ACHN (cell line): Measurements from ENCODE around the gene TGFBR3.
A peak's percentile ranks its signal among the peaks of the same experiment; 100 is the strongest.

Source experiments
- DNase-seq: peaks from one replicate; pipeline ENCODE4 v3.0.0-alpha.2; 2015
- in situ Hi-C: cut with HindIII; loops from 2 replicates; pipeline ENCODE4 v1.10.0; 2017; ENCODE audit warnings: low sequenced_read_pairs, low pct_ligation_motif_present, low pct_unique_long_range_greater_than_20kb

The TGFBR3 gene

GRCh38 chr1:91885716-91886506 is at the start of gene TGFBR3:
Gene TGFBR3 (minus strand): TSS chr1:91886151. CDS start chr1:91861531, 24,620 bp downstream.
- in situ Hi-C loops: no loop called here
- DNase-seq: peak; percentile 79

DNA sequence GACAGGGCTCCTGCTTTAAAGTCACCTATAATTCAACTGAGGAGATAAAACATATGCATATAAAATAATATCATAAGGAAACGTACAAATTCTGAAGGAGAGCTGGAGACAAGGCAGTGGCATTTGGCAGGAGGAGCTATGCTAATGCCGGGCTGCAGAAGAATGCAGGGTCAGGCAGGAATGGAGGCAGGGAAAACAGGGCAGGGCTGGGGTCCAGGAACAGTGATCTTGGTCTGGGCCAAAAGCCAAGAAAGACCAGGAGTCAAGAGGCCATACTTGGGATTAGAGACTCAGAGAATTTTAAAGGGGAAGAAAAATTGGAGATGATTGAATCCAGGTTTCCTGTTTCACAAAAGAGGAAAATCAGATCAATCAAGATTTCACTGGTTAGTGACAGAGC is 43.3 kb upstream of the TGFBR3 start:
- in situ Hi-C loops: no loop called here
- no peak for DNase-seq

- in situ Hi-C loops: no loop called here
- no peak for DNase-seq
These were observed 42.1 kb upstream of the TGFBR3 start for GRCh38 chr1:91928026-91928425.

- in situ Hi-C loops: no loop called here
- no peak for DNase-seq
These were observed 39.9 kb upstream of the TGFBR3 start for GRCh38 chr1:91925644-91926435.

- in situ Hi-C loops: no loop called here
- DNase-seq: no peak
These were observed 38.2 kb upstream of the TGFBR3 start for GRCh38 chr1:91924146-91924545.

GRCh38 chr1:91919962-91920361 is 34.0 kb upstream of the TGFBR3 start:
- in situ Hi-C loops: no loop called here
- no peak for DNase-seq

- no peak for DNase-seq
- in situ Hi-C loops: no loop called here
These were observed 31.0 kb upstream of the TGFBR3 start for GRCh38 chr1:91916811-91917460.

- DNase-seq: no peak
- in situ Hi-C loops: no loop called here
These were observed 30.1 kb upstream of the TGFBR3 start for GRCh38 chr1:91916046-91916445.

DNA sequence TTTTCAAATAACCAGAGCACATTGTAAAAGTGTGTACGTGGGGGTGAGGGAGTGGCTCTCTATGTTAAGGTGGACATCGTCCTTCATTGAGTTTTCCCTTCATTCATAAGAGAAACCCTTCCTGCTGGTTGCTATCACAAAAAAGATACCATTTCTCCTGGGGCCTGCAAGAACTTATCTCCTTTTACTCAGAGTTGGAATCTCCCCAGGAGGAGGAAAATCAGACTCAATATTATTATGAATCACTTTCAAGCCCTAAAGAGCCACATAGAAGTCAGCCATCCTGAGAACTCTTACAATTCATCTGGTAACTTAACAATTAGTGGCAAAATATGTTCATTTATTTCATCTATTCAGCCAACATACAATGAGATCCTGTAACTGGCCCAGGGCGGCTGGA is 27.1 kb upstream of the TGFBR3 start:
- in situ Hi-C loops: no loop called here

DNA sequence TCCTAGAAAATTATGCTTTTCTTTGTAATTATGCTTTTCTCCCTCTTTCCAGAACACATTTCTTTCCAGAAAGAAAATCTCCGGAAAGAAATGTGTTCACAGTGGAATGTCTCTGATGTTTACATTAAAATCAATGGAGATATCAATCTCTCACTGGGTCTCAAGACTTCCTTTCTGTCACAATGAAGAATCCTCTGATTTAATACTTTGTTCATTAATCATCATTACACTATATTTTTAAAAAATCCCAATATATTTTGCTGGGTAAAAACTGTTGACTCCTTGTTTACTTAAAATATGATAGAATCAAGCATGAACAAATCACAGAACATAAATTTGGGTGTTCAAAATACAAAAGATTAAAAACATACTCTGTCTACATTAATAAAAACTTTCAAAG is 26.3 kb upstream of the TGFBR3 start:
- in situ Hi-C loops: no loop called here
- no peak for DNase-seq

More for the DNA sequence above, 27.1 kb upstream of the TGFBR3 start:
- DNase-seq: no peak

DNA sequence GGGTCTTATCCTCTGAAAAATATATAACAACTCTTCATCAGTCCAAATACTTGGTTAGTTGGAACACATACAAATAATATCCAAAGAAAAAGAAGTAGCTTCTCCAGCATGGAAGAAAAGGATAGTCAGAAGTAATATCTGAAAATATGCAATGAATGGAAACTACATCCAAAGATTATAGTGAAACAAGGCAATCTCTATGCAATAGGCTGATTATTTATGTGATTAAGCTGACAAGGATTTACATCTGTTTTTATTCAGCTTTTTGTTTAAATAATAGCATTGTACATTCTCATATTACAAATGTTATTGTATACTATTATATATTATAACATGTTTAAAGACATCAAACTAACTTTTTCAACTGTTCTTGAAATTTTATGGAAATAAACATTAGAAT is 15.3 kb upstream of the TGFBR3 start:
- DNase-seq: no peak
- in situ Hi-C loops: no loop called here

- no peak for DNase-seq
- in situ Hi-C loops: no loop called here
These were observed 14.6 kb upstream of the TGFBR3 start for GRCh38 chr1:91900562-91900961.

GRCh38 chr1:91897016-91897415 is 11.1 kb upstream of the TGFBR3 start:
- in situ Hi-C loops: no loop called here
- DNase-seq: no peak

GRCh38 chr1:91895832-91896556 is 10.0 kb upstream of the TGFBR3 start:
- in situ Hi-C loops: no loop called here
- DNase-seq: no peak

DNA sequence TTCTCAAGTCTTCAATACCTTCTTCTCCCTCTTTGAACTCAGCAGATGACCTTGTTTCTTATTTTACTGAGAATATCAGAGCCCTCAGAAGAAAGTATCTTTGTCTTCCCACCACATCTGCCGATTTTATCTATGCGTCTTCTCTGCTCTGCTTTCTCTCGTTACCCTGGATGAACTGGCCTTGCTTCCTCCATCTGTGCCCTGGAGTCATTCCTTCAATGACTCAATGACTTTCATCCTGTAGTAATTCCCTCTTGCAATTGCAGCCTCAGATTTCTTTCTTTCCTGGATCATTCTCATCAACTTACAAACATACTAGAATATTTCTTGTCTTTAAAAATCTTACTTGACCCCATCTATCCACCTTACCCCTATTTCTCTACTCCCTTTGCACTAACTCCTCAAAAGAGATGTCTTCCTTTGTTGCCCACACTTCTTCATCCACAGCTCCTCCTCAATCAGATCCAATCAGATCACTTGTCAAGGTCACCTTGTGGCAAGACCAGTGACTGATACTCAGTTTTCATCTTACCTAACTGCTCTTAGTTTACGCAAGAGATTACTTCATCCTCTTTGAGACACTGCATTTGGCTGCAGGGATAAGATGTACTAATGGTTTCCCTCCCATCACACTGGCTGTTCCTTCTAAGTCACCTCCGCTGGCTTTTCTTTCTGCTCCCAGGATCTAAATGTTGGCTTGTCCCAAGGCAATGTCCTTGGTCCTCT is 8.2 kb upstream of the TGFBR3 start:
- no peak for DNase-seq
- in situ Hi-C loops: no loop called here

- no peak for DNase-seq
- in situ Hi-C loops: no loop called here
These were observed 6.0 kb upstream of the TGFBR3 start for GRCh38 chr1:91891969-91892368.

GRCh38 chr1:91891454-91891853 is 5.5 kb upstream of the TGFBR3 start:
- in situ Hi-C loops: no loop called here
- DNase-seq: no peak

DNA sequence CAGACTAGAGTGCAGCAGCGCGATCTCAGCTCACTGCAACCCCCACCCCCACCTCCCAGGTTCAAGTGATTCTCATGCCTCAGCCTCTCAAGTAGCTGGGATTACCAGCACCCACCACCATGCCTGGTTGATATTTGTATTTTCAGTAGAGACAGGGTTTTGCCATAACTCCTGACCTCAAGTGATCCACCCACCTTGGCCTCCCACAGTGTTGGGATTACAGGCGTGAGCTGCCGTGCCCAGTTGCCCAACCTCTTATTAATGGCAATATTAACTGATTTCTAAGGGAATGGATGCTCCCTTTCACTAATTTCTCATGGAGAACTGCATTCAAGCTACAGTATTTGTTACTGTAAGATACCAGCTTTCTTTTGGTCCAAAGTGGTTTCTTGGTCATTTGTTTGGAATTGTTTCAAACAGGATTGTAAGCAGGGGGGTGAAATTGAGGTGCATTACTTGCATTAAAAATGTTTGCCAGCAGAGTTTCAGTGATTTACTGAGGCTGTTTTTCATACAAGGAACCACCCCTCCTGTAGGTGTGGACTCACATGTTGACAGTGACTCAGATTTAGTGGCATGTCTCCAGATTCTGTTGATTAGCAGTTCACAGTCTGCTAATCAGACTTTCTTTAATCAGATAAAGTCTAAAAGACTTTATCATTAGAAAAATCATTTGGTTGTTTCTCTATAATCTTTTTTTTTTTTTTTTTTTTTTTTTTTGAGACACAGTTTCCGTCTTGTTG is 3.9 kb upstream of the TGFBR3 start:
- in situ Hi-C loops: no loop called here
- no peak for DNase-seq
